Measurements from ENCODE around the gene POLRMT.

The POLRMT gene

DNA sequence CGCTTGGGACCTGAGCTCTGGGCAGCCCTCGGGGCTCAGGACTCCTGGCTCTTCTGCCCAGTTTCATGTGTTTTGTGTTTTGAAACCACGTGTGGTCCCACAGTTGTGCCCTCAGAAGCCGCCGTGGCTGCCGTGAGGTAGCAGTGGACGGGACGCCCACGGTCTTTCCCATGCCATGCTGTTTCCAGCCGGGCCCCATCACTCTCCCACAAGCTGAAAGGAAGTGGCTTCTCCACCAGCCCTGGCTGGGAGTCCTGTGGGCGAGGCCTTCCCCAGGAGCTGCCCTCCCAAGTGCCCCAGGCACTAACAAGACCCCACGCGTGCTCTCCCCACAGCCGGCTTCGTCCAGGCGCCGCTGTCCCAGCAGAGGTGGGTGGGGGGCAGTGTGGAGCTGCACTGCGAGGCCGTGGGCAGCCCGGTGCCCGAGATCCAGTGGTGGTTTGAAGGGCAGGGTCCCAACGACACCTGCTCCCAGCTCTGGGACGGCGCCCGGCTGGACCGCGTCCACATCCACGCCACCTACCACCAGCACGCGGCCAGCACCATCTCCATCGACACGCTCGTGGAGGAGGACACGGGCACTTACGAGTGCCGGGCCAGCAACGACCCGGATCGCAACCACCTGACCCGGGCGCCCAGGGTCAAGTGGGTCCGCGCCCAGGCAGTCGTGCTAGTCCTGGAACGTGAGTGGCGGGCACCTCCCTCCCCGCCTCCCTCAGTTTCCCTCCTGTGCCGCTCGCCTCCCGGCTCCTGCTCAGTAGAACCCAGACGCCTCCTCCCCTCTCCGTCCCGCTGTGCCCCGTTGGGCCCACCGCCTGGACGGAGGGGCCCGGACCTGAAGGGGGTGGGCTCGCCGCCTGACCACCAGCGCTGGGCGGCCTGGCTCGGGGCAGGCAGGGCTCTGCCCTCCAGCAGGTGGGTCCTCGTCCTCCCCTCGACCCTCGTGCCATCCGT lies 55.6 kb downstream of the POLRMT start:
- no peak for DNase-seq (ENCODE audit: low spot score)

DNA sequence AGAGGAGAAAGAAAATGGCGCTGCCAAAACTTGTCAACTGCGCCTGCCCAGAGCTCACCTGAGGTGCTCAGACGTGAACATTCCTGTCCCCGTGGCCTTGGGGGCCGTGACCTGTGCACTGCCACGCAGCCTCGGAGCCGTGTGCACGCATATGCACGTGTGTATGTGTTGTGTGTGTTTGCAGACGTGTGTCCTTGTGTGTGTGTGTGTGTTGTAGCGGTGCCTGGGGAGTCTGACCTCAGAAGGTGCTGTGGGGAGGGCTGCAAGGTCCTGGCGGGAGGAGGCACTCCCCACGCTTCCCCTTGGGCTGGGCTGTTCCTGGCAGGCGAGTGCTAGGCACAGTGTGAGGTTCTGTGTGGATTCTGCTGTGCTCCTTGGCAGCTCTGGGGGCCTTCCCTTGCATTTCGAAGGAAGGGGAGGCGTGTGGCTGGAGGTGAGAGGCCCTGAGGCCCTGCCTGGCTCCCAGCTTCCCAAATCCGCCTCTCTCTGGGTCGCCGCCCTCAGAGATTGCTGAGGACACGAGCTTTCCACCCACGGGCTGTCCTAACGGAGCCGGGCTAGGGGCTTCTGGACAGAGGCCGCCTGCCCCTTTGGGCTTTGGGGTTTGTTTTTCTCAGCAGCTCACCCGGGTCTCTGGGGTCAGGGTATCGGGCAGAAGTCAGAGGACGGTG lies 56.4 kb downstream of the POLRMT start:
- DNase-seq (ENCODE audit: low spot score) = no peak

DNA sequence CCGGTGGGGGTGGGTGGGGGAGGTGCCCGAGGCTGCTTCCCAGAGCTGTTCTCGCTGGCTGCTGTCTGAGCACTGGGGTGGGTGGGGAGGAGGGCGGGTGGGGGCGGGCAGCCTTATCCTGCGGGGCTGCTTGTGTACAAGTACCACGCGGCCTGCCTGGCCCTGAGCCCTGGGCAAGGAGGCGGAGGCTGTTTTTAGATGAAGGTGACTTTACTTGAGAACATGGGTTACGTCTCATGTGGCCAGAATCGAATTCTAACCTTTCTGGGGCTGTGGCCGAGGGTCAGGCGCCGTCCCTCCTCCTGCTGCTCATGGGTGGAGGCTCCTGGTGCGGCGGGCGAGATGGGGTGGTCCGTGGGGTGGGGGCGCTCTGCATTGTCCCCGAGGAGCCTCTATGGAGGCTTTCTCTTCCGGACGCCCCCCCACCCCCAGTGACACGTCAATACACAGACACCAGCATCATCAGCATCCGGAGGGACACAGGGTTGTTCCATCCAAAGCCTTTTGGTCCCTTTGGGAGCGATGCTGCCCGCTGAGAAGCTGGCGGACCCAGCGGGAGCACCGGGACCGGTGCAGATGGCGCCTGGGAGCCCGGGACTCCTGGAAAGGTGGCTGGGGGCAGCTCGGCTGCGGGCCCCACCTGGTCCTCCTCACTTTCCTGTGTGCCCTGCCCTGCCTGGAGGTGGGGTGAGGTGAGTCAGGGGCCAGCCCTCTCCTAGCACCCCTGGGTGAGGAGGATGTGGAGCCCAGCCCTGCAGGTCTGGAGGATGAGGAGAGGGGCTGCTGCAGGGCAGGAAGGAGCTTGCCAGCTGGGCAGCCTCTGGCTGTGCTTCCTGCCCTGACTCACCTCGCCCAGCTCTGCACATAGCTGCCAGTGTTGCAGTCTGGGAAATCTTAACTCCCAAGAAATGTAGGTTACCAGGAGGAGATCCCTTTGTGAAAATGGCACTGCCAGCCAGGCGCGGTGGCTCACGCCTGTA lies 57.5 kb downstream of the POLRMT start:
- no peak for DNase-seq (ENCODE audit: low spot score)

DNA sequence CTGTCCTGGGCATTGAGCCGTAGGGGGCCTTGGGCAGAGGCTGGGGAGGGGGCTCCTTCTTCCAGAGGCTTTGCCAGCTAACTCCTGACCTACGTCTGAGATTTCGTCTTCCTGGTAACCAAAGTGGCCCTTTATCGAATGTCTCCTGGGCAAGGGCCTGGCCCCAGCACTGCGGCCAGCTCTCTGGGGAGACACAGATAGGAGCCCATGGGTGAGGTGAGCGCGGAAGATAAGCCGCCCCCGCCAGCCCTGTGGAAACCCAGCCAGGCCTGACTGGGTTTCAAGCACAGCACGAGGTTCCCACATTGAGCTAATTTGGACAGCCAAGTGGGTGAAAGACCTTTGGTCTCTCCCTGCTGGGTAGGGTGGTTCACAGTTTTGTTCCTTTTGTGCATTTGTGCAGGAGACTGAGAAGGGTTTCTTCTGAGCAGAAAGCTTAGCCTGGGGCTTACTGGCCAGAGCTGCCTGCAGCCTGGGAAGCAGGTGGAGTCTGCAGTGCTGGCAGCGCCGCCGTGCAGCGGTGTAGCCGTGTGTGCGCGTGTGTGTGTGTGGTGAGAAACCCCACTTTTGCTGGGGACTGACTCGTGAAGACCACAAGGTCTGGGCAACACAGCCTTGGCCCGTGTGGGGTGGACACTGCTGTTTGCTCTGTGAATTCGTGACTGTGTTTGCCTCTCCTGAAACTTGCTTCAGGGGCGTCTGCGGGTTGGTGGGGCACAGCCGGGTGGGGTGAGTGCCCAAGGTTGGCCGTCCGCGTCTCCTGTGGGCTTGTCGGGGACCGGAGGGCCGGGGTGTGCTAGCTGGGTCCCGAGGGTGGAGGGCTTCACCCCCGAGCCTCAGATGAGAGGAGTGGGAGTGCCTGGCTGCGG lies 58.4 kb downstream of the POLRMT start:
- no peak for DNase-seq (ENCODE audit: low spot score)

DNA sequence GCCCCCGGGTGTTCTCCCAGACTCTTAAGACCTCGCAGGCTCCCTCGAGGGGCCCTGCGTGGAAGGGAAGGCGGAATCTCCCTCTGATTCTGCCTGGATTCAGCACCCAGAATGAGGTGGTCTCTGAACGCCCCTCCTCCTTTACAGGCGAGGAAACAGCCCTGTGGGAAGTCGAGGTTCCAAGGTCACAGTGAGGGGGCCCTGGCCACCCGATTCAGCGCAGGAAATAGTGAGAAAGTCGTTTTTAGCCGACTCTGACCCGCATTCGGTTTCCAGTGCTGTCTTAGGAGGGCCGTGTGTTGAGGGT lies 59.9 kb downstream of the POLRMT start:
- no peak for DNase-seq (ENCODE audit: low spot score)

DNA sequence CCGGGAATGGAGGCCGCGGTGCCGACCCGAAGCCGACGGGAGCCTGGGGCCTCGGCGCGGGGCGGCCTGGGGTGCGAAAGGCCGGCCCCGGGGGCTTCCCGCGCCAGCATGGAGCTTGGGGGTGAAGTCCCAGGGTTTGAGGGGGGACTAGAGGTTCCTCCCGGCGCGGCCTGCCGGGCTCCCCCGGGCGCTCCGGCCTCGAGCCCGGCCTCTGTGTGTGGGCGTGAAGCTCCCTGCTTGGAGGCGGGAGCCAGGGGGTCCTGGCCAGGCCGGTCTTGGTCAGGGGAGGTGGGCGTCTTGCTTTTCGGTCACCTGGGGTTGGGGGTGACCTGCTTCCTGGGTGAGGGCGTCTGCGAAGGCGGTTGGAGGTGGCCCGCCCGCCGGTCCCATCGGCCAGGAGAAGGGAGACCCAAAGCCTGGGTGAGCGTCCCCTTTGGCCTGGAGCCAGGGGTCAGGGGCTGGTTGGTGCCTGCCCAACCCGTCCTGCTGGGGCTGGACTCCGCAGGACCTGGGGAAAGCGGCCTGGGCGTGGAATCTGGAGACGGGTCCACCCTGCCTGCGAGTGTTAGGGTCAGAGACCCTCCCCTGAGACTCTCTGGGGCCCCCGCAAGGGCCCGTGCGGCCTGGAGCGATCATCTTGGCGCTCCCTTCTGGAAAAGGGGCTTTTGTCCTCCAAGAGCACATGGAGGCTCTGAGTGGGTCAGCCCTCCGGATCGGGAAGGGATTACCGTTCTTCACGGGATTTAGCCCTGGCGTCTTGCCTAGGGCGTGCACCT lies 60.4 kb downstream of the POLRMT start:
- no peak for DNase-seq (ENCODE audit: low spot score)

DNA sequence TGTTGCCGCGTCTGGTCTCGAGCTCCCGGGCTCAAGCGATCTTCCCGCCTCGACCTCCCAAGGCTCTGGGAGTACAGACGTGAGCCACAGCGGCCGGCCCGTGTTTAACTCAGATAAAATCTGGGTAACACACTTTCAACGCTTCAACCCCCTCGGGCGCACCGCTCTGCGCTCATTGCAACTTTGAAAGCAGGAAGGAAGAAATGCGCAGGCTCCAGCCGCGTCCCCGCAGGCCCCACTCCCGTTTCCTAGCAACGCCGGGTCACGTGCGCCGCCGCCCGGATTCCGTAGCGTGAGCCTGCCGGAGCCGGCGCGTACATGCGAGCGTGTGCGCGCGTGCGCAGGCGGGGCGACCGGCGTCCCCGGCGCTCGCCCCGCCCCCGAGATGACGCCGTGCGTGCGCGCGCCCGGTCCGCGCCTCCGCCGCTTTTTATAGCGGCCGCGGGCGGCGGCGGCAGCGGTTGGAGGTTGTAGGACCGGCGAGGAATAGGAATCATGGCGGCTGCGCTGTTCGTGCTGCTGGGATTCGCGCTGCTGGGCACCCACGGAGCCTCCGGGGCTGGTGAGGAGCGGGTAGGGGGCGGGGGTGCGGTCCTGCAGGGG lies 61.1 kb downstream of the POLRMT start, which contains the start of gene BSG:
Gene BSG (plus strand): TSS at position 457 of the 603 bp plus-strand sequence. CDS start 39 bp downstream, at position 496.
- peak; percentile 97 for DNase-seq (ENCODE audit: low spot score)

DNA sequence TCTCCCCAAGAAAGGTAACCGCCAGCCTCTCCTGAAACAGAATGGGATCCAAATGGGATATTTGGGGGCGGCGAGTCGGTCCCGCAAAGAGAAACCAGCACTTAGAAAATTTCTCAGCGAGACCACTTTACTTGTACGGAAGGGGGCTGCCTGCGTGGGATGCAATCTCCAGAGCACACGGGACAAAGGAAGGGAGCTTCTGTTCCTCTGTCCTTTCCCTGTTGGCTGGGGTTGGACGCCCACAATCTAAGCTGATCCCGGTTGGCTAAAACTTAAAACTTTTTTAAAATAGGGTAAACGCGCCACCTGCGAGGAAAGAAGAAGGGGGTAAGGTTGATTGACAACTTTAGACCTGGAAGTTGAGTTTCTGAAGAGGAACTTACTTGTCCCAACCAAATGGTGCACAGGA lies 61.8 kb downstream of the POLRMT start:
- no peak for DNase-seq (ENCODE audit: low spot score)

DNA sequence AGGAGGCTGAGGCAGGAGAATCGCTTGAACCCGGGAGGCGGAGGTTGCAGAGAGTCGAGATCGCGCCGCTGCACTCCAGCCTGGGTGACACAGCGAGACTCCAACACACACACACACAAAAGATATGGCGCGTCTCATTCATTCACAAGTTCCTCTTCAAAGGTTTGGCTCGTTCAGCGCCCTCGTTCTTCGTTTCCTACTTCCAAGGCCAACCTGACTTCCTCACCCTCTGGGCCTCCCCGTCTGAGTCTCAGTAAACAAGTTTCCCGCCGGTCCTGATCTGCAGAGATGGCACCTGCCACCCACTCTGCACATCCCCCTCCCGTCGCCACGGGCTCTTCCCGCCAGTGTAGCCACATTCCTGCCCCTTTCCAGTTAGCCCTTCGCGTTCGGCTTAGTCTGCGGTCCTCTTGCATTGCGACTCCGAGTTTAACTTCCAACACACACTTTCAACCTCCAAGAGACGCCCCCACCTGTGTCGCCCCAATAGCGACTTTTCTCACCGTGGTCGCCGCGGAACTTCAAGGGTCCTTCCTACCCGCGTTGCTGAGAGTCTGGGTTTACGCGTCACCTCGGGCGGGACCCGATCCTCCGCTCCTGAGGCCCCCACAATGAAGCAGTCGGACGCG lies 62.3 kb downstream of the POLRMT start:
- DNase-seq (ENCODE audit: low spot score) = peak; percentile 63

DNA sequence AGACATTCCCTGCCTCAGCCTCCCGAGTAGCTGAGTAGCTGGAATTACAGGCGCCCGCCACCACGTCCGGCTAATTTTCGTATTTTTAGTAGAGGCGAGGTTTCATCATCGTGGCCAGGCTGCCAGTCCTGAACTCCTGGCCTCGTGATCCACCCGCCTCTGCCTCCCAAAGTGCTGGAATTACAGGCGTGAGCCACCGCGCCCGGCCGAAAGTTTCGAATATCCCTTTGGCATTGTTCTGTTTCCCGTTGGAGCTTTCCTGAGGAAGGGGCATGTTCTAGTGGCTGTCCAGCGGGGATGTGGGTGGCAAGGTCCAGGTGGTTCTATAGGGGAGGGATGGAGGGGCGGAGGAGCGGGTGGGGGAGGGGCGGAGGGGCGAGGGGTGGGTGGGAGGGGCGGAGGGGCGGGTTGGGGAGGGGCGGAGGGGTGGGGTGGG lies 63.1 kb downstream of the POLRMT start:
- DNase-seq (ENCODE audit: low spot score) = no peak

DNA sequence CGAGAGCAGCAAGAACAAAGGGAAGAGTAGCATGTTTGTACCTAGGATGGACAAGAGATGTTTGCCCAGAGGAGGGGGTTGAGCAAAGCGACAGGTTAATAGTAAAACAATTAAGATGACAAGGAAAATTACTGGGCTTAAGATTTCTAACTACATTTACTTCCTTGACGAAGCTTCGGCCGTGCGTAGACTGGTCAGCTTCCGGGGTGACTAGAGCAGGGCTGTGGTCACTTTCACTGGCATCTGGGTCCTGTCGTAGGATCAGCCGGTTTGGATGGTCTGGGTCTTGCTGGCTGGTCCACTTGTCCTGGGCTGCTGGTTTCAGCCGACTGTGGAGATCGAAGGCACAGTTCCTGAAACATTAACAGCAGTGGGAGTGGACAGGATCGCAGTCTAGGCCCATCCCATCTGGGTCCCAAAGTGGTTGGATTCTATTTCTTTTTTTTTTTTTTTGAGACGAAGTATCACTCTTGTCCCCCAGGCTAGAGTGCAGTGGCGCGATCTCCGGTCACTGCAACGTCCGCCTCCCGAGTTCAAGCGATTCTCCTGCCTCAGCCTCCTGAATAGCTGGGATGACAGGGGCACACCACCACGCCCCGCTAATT lies 65.9 kb downstream of the POLRMT start:
- no peak for DNase-seq (ENCODE audit: low spot score)

Data from HuH-7 (cell line).